Mesodermal cell (in vitro differentiated cells): ENCODE data around the gene PRR12.

Experiments used
- H3K27ac ChIP-seq: 2 replicates; pipeline ENCODE4 v1.7.0; 2013; ENCODE audit warnings: mild to moderate bottlenecking, low read depth, low read length, moderate library complexity; ENCODE audit not compliant: severe bottlenecking
- H3K36me3 ChIP-seq: 2 replicates; pipeline ENCODE4 v1.7.1; 2013; ENCODE audit warnings: mild to moderate bottlenecking, low read length, moderate library complexity; ENCODE audit not compliant: control insufficient read depth, insufficient read depth
- H3K4me1 ChIP-seq: one replicate; pipeline ENCODE4 v1.7.1; 2013; ENCODE audit warnings: mild to moderate bottlenecking, low read length; ENCODE audit not compliant: insufficient read depth, control insufficient read depth, poor library complexity, severe bottlenecking
- H3K4me3 ChIP-seq: 2 replicates; pipeline ENCODE4 v1.7.0; 2013; ENCODE audit warnings: low read length, control low read depth, mild to moderate bottlenecking; ENCODE audit not compliant: insufficient read depth, poor library complexity, severe bottlenecking; ENCODE audit errors: extremely low read depth
- H3K9me3 ChIP-seq: 2 replicates; pipeline ENCODE4 v1.7.1; 2013; ENCODE audit warnings: mild to moderate bottlenecking, low read length, moderate library complexity; ENCODE audit not compliant: control insufficient read depth
- WGBS, 2 experiments: methylation state at CpG; one replicate each; pipeline ENCODE4 v1.1.5; 2013; ENCODE audit warnings: missing lambda C conversion rate in 2 of 2; ENCODE audit not compliant: insufficient coverage in 2 of 2; 5-methylcytosine and 5-hydroxymethylcytosine counted together

Gene PRR12

DNA sequence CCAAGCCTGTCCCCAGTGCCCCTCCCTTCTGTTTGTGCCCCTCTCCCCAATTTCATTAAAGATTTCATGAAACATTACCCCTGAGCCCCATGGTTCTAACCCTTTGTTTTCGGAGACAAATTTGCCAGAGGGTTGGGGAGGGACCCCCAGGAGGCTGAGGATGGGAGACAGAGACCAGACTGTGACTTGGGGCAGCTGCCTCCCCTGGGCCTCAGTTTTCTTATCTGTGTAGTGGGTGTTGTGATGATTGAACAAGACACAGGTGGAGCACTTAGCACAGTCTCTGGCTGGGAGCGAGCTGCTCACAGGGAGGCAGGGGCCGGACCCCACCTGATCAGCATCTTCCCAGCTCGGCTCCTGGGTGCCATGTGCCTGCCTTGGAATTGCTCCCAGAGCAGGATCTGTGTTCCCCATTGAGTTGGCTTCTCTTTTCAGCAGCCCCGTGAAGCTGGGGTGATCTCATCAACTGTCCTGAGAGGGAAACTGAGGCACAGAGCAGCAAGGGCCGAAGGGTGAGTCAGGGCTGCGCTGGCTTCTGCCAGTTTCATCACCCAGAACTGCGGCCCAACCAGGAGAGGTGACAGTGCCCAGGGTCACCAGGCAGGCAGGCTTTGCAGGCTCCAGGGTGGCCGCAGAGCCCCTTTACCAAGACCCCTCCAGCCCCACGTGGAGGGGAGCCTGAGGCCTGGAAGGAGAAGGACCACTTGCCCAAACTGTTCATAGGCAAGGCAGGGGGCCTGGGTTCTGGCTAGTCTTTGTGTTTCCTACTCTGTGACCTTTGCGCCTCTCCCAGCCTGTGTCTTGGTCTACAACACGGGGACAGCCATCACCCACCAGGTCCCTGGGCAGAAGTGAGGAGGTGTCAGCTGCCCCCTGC, 67.8 kb downstream of the PRR12 start:
- Histone ChIP-seq H3K9me3 (peaks cover 7% of the 10 kb centered on the region), H3K36me3 (peaks cover 88% of the 10 kb centered on the region)
- WGBS, 2 experiments = 96 to 97% methylated on average over 10 to 12 of the region's 12 CpGs

DNA sequence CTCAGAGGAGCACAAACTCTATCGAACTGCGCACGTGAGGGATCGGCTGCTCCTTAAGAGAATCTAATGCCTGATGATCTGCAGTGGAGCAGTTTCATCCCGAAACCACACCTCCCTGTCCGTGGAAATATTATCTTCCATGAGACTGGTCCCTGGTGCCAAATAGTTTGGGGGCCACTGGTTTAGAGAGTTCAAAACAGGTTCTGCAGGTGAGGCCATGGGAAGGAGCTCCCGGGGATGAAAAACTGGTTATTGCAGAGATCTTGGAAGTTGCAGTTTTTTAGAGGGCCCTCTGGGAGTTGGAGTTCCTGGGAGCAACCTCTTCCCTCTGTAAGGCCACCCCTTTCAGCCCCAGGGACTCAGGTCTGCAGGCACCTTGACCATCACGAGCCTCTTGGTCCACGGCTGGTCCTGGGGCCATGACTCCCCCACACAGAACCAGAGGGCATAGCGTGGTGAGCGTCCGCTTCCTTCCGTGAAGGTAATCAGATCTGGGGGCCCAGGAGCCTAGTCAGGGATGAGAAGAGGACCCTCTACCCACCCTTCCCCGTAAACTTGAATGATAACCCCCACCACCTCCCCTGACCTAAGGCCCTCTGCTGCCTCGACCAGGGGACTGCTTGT, 69.5 kb downstream of the PRR12 start:
- Histone ChIP-seq H3K4me3 (no peak overlapping the region), H3K4me1 (peaks cover 5% of the 10 kb centered on the region), H3K9me3 (peaks cover 7% of the 10 kb centered on the region), H3K36me3 (peaks cover 72% of the 10 kb centered on the region), H3K27ac (no peak overlapping the region)
- WGBS, 2 experiments = 98 to 99% methylated on average over 10 of the region's 15 CpGs

More for the DNA sequence above, 67.8 kb downstream of the PRR12 start:
- H3K4me3 ChIP-seq = no peak overlapping the region
- no peak overlapping the region for H3K27ac ChIP-seq
- H3K4me1 ChIP-seq = peaks cover under 1% of the 10 kb centered on the region

DNA sequence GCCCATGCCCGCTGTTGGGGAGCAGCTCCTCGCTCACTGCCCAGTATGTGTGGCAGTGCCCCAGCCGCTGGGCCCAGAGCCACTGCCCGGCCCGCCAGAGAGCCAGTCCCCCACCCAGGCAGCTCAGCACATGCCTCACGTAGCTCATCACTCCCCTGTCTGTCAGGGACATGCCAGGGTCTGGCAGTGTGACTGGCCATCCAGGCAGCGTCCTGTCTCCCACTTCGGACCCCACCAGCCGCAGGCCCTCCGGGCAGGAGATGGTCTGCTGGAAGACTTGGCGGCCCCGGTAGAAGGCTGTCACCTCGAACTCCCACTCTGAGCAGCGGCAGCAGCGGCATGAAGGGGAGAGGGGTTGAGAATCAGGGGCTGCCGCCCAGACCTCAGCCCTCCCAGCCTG, 71.0 kb downstream of the PRR12 start:
- Histone ChIP-seq H3K27ac (no peak overlapping the region), H3K36me3 (peaks cover 58% of the 10 kb centered on the region)
- 96 to 99% methylated on average over 14 of the region's 16 CpGs for whole genome bisulfite sequencing, 2 experiments

DNA sequence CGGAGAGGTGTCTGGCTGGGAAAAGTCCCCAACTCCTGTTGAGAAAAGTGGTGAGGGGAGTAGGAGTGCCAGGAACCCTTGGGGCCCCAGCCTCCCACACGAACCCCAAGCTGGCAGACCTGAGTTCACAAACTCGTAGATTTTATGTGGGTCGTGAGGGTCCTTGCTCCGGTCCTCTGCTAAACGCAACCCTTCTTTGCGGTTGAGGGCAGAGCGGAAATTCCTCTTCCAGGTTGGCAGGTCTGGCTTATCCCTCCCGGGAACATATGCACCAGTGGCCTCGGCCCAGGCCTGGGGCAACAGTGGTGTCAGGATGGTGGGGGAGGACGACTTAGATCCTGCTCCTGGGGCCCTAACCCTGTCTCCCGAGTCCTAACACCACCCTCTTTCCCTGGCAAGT, 72.2 kb downstream of the PRR12 start:
- Histone ChIP-seq H3K4me3 (no peak overlapping the region), H3K27ac (no peak overlapping the region), H3K4me1 (peaks cover 17% of the 10 kb centered on the region), H3K9me3 (peaks cover 7% of the 10 kb centered on the region), H3K36me3 (peaks cover 57% of the 10 kb centered on the region)
- 94 to 98% methylated on average over 9 to 10 of the region's 12 CpGs for WGBS, 2 experiments

More for the DNA sequence above, 71.0 kb downstream of the PRR12 start:
- Histone ChIP-seq H3K9me3 (peaks cover 7% of the 10 kb centered on the region), H3K4me3 (no peak overlapping the region), H3K4me1 (peaks cover 14% of the 10 kb centered on the region)

DNA sequence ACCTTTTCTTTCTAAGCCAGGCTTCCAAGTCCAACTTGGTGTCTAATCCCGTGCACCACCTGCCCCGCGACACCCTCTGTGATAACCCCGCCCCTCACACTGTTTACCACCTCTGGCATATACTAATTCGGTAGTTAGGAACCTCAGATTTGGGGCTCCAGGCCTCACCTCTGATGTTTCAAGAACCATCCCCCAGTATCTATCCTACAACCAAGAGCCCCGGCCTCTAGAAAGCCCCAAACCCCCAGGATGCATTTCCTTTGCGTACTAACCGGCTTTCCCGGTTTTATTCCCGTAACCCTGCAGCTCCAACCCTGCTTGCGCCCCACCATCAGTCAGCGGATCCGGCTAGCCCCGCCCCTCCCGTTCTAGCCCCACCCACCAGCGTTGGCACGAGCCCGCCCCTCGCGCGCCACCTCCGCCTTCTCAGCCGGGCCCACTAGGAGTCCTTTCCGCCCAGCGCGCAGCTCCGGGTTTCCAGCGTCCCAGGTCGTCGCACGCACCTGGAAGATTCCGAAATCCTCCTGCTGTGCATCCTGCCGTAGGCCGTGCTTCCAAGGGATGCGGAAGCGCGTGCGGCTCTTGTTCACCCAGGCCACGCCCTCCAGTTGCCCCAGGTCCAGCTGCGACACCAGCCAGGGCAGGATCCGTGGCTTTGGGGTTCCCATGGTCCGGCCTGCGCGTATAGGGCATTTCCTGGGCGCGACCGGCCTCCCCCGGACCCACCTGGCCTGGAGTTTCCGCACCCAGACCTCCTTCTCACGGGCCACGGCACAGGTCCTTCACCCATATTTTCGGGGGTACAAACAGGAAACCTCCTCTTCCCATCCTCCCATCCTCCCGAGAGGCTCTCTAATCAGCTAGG, 73.4 kb downstream of the PRR12 start:
- H3K36me3 ChIP-seq = peaks cover 56% of the 10 kb centered on the region
- WGBS, 2 experiments = 1 to 2% methylated on average over 43 to 53 of the region's 53 CpGs
- peak overlapping the region; percentile 81 for H3K4me3 ChIP-seq
- peaks cover 4% of the 10 kb centered on the region for H3K9me3 ChIP-seq
- H3K4me1 ChIP-seq = peaks cover 17% of the 10 kb centered on the region
- peak overlapping the region; percentile 77 for H3K27ac ChIP-seq

DNA sequence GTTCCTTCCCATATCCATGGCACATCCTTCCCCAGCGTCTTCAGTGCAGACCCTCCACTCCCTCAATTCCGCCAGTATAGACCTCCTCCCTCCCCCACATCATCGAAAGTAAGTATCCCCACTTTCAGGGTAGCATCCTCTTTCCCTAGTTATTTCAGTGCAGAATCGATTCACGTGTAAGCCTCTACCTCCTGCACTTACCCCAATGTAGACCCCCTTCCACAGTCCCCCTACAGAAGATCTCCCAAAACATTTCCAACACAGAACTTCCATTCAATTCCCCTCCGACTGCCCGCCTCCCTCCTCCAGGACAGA, 74.0 kb downstream of the PRR12 start:
- H3K9me3 ChIP-seq = peaks cover 3% of the 10 kb centered on the region
- peaks cover 56% of the 10 kb centered on the region for H3K36me3 ChIP-seq
- peak overlapping the region; percentile 81 for H3K4me3 ChIP-seq
- WGBS, 2 experiments = 0% methylated on average over 6 to 7 of the region's 7 CpGs
- H3K27ac ChIP-seq = peak overlapping the region; percentile 77
- H3K4me1 ChIP-seq = peaks cover 17% of the 10 kb centered on the region

DNA sequence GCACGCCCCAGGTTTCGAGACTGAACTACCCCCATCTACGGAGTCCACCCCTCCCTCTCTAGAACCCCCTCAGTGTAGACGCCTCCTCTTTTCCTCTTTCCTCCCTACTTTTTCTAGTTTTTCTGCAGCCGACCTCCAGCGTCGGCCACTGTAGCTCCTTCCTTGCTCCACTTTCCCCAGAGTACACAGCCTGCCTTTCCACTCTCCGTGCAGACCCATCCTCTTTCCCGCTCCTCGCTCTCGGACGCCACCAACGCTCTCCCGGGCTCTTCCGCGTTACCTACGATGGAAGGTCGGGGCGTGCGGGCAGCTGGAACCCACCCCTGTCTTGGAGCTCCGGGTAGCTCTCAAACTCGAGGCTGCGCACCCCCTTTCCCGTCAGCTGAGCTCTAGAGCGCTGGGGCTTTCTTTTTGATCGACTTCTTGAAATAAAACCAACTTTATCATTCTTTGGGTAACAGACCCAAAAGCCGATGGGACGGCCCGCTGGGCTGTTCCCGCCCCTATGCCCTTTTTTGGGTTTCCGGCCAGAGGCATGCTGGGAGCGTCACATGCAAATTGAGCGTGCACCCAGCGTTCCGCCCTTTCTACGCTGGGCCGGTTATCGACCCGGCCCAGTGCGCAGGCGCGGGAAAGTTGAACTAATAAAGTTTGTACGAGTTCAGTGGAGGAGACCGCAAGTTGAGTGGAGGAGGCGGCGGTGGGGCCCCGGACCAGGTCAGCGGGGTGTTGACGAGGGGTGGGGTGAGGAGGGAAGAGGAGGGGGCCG, 74.6 kb downstream of the PRR12 start, which contains the start of the genes BCL2L12 and IRF3:
BCL2L12 (plus strand) TSS at position 583 of the 769 bp plus-strand sequence. CDS start 760 bp downstream, outside the sequence.
IRF3 (minus strand) TSS at position 507 of the 769 bp plus-strand sequence. CDS start 1,019 bp downstream, outside the sequence.
- Histone ChIP-seq H3K4me1 (peaks cover 17% of the 10 kb centered on the region), H3K36me3 (peaks cover 56% of the 10 kb centered on the region), H3K4me3 (peak within 1 kb of the TSS; percentile 81), H3K27ac (peak within 1 kb of the TSS; percentile 77), H3K9me3 (no peaks in the 10 kb centered on the region)
- WGBS, 2 experiments = 0% methylated on average over 39 to 42 of the region's 50 CpGs

DNA sequence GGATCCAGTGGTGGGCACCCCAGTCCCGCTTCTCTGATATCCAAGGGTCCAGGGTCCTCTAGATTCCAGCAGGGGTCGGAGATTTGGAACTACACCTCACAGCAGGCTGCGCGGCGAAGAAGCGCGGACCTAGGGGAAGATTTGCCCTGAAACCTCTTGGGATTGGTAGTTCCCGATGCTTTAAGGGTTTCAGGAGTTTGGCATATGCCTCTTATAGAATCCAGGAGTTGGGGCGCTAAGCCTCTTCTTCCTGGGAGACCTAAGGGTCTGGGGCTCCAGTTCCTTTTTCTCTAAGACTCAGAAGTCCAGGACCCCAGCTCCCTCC, 75.1 kb downstream of the PRR12 start:
- Histone ChIP-seq H3K36me3 (peaks cover 56% of the 10 kb centered on the region), H3K9me3 (no peaks in the 10 kb centered on the region), H3K27ac (peak overlapping the region; percentile 45), H3K4me1 (peaks cover 17% of the 10 kb centered on the region), H3K4me3 (peak overlapping the region; percentile 81)
- 0 to 1% methylated on average over 7 to 9 of the region's 9 CpGs for WGBS, 2 experiments

DNA sequence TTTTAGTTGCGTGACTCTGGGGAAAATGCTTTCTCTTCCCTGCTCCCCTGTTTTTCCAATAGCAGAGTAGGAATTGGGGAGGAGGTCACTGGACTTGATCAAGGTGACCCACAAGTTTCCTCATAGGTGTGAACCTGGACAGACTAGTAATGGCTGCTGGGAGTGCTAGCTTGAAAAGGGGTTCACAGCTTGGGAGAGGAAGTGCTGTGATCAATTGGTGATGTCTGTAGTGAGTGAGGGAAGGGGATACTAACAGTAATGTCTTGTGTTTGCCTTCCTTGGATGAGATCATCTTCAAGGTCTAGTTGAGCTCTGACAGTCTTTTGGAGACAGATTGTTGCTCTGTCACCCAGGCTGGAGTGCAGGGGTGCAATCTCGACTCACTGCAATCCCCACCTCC, 76.5 kb downstream of the PRR12 start:
- Histone ChIP-seq H3K9me3 (no peaks in the 10 kb centered on the region), H3K36me3 (peaks cover 46% of the 10 kb centered on the region), H3K27ac (no peak overlapping the region), H3K4me1 (peaks cover 17% of the 10 kb centered on the region), H3K4me3 (no peak overlapping the region)
- 89 to 91% methylated on average over 2 of the region's 2 CpGs for WGBS, 2 experiments

DNA sequence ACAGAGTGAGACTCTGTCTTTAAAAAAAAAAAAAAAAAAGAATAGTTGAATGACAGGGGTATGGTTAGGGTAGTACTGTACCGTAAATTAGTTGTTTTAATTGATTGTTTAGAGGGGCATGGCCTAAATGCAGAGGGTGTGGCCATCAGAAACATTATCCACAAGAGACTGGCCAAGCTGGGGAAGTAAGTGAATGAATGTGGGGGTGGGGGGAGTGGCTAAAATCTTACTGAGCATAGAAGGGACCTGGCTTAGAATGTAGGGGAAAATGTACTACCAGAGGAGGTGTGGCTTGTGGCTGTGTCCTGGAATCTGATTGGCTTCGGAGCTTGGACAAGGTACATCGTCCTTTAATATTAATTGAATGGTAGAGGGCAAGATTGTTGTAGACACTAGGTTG, 78.5 kb downstream of the PRR12 start:
- Histone ChIP-seq H3K4me1 (peaks cover 12% of the 10 kb centered on the region), H3K9me3 (no peaks in the 10 kb centered on the region), H3K36me3 (peaks cover 57% of the 10 kb centered on the region), H3K4me3 (no peak overlapping the region), H3K27ac (no peak overlapping the region)
- WGBS, 2 experiments = 100% methylated on average over 2 to 3 of the region's 3 CpGs
